ENCODE data around the gene THAP8. TPM values are rescaled to one million over a fixed set of nuclear protein-coding genes. Genes with fewer than 3 reads are reported as not detected.

THAP8 gene
- total and polyA plus RNA-seq, 2 donors (not counting 3 experiments of a cell fraction or from before 2014, with no cell fraction given), result 2.9 to 6.6 TPM

- Histone ChIP-seq H3K9me1 (replicated peaks; ENCODE audit: control insufficient read depth, extremely low read depth, insufficient read depth, low read length) (no peaks in the 10 kb centered on the region), H3K79me2 (ENCODE audit: control insufficient read depth, insufficient read depth, low read length) (no peaks in the 10 kb centered on the region), H4K20me1 (replicated peaks; ENCODE audit: control insufficient read depth, extremely low read depth, insufficient read depth, low read length) (no peaks in the 10 kb centered on the region), H3K4me3 (replicated peaks in 1 of 3; ENCODE audit: insufficient read depth in 1 of 3, low read depth in 1 of 3, low read length in 3 of 3) (no peak overlapping the region), H3K27me3 (ENCODE audit: control insufficient read depth in 2 of 2, insufficient read depth in 2 of 2, low read length in 2 of 2) (no peaks in the 10 kb centered on the region), H3K4me1 (ENCODE audit: control insufficient read depth, extremely low read depth, insufficient read depth, low read length) (peaks cover 6% of the 10 kb centered on the region), H3K36me3 (ENCODE audit: control insufficient read depth in 2 of 2, extremely low read depth in 1 of 2, insufficient read depth in 2 of 2, low read length in 2 of 2) (peaks cover 0 to 2% of the 10 kb centered on the region in 2 experiments), H2AFZ (ENCODE audit: low read depth, low read length) (no peak overlapping the region), H3K27ac (ENCODE audit: insufficient read depth, low read depth, low read length) (no peak overlapping the region), H3K4me2 (ENCODE audit: insufficient read depth, low read length) (no peak overlapping the region), H3K9ac (replicated peaks; ENCODE audit: extremely low read depth, insufficient read depth, low read length) (no peak overlapping the region), H3K9me3 (replicated peaks; ENCODE audit: control insufficient read depth, insufficient read depth, low read length) (no peaks in the 10 kb centered on the region)
- no TSS peak for BruUV-seq (replicated peaks)
- dilution Hi-C loops (cut with MboI; ENCODE audit: extremely low pct_ligation_motif_present, low sequenced_read_pairs), result no loop called here
- POLR2A ChIA-PET, result no interaction called here
- intact Hi-C loops (cut with micrococcal nuclease), result no loop called here
- FAIRE-seq, result no peak
- CTCF ChIA-PET, result interaction anchor here (1.1 to 1.3 kb wide), 2 partner anchors 17 kb away, joined by 3 to 5 read pairs; partner anchors contain the start of gene ALKBH6
- DNase-seq (ENCODE audit: low read depth, low spot score), result no peak
- TF ChIP-seq FOS (IDR thresholded peaks at IDR 0.05; ENCODE audit: borderline replicate concordance, insufficient read depth, low read length) (no peak), CTCF (IDR thresholded peaks at IDR 0.05; ENCODE audit: extremely low read depth in 1 of 2, insufficient read depth in 1 of 2, low read depth in 1 of 2, low read length in 2 of 2) (no peak), POLR2A (IDR thresholded peaks at IDR 0.05; ENCODE audit: low read depth, low read length) (no peak), MYC (IDR thresholded peaks at IDR 0.05; ENCODE audit: low read depth, low read length) (no peak), EZH2 (IDR thresholded peaks at IDR 0.05; ENCODE audit: borderline replicate concordance, low read depth, low read length, severe bottlenecking) (no peak), MAX (IDR thresholded peaks at IDR 0.05; ENCODE audit: insufficient read depth, insufficient read length) (no peak), POLR2AphosphoS5 (IDR thresholded peaks at IDR 0.05; ENCODE audit: insufficient read depth, low read depth, low read length) (no peak), JUN (IDR thresholded peaks at IDR 0.05; ENCODE audit: borderline replicate concordance, insufficient read depth, insufficient read length, low read depth) (no peak), GATA2 (IDR thresholded peaks at IDR 0.05; ENCODE audit: insufficient read depth, insufficient read length, low read depth, low read length) (no peak)
These were observed 22.8 kb downstream of the THAP8 start for GRCh38 chr19:36031308-36031707.
